Globus pallidus (tissue), 1 donor: ENCODE results near the gene ITPR2.
"Not testable (repeated sequence)": the region's sequence is repeated elsewhere in the genome, so short reads cannot be mapped to it uniquely, and the experiment has no call there.

Experiments
- DNase-seq: peaks from one replicate; pipeline ENCODE4 v3.0.0-alpha.2; 2015; ENCODE audit warnings: low spot score

The ITPR2 gene

DNA sequence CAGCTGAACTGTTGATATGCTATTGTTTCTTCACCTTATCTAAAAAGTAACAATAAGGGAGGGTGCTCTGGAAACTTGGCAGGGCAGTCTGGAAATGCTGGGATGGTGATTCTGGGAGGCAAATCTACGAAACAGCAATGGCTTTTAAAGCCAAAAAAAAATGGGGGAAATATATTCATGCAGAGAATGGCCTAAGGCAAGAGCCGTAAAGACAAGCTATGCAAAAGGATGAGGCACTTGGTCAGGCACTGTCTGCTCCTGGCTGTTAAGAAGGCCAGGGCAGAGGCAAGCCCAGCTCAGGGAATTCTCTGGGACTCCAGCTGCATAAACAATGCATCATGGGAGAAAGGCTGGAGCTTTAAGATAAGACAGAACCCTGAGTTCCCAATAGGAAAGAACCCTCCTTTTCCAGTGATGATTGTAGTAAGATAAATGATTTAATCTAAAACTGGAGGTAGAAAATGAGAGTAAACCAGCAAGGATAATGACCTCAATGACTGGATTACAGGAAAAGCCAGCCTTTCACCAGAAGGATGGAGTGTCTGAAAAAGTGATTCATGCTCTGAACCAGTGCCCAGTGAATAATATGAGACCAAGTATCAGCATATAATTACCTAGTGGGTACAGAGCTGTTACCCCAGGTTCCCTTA lies 46.0 kb downstream of the ITPR2 start:
- DNase-seq, result no peak

- no peak for DNase-seq
These were observed 46.5 kb downstream of the ITPR2 start for GRCh38 chr12:26786491-26786864.

DNA sequence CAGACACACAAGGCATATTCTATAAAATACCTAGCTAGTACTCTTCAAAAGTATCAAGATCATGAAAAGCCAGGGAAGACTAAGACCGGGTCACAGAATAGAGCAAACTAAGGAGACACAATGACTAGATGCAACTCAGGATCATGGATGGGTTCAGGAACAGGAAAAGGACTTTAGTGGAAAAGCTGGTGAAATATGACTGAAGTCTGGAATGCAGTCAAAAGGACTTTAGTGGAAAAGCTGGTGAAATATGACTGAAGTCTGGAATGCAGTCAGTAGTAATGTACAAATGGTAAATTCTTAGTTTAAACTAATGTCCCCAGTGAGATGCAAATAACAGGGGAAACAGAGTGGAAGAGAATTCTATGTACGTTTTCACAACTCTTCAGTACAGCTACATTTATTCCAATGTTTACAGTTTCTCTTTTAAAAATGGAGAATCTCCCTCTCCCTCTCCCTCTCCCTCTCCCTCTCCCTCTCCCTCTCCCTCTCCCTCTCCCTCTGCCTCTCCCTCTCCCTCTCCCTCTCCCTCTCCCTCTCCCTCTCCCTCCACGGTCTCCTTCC lies 49.1 kb downstream of the ITPR2 start:
- DNase-seq, result not testable (repeated sequence)

DNA sequence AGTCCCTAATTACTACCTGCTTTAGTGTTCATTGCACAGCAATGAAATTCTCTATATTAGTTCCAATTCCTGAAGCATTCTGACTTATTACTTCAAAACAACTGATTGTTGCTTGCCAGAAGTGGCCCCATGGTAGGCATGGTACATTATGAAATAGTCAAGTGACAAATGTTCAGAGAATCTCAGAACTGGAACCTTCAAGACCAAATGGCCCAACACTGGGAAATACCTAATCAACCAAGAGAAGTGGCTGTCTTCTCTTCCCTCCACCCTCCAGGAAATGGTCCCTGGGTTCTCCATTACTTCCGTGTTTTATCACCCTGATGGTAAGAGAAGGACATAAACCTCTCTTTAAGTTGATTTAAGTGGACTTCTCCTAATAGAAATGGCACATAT lies 49.9 kb downstream of the ITPR2 start:
- DNase-seq, result no peak

GRCh38 chr12:26782372-26783130 lies 50.4 kb downstream of the ITPR2 start:
- no peak for DNase-seq

- DNase-seq, result not testable (repeated sequence)
These were observed 52.3 kb downstream of the ITPR2 start for GRCh38 chr12:26780656-26781055.

GRCh38 chr12:26778173-26778775 lies 54.7 kb downstream of the ITPR2 start:
- DNase-seq, result not testable (repeated sequence)

DNA sequence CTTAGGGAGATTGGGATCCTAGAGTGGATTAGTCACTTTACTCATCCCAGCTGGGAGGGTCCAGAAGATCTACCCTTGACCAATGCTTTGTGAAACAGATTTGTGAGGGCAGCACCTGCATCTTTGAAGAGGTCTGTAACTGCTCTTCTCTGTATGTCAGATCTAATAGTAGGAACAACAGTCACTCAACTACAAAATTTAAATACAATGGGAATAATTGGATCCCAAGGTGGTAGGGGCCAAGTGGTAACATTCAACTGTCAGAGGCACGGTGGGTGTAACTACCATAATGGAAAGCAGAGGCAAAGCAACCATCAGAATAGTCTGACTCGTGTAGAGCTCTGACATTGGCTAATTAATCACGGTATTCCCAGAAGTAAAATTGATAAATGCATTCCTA lies 55.8 kb downstream of the ITPR2 start:
- no peak for DNase-seq

DNA sequence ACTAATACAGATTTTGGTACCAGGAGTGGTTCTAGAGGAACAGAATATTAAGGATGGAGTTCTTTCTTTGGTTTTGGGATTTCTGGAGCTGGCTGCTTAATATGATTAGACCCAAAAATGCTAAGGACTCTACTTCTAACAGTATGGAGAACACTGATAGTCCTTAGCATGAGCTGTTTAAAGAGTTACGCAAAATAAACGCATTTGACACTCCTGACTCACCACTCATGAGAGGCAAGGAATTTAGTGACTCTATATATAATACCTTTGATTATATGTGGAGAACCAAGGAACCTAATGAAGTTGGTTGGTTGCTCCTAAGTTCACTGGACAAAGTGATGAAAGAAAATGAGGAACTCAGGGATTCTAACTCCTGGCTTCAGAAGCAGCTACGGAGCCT lies 57.0 kb downstream of the ITPR2 start:
- not testable (repeated sequence) for DNase-seq

- DNase-seq, result no peak
These were observed 59.5 kb downstream of the ITPR2 start for GRCh38 chr12:26773313-26774104.

DNA sequence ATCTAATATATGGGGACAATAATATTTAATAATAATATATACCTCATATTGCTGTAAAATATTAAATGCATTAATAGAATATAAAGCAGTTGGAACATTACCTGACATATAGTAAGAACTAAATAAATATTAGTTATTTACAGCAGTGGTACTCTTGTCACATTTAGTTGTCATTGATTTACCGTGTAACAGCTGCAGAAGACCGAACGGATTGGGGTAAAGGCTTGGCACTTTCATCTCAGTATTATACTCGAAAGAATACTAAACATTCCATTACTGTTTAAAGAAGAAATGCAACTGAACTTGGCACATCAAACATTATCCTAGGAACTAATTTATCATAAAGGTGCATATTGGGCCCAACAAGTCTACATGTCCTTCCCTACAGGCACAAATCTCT lies 61.1 kb downstream of the ITPR2 start:
- DNase-seq, result no peak

- DNase-seq, result no peak
These were observed 62.5 kb downstream of the ITPR2 start for GRCh38 chr12:26770239-26771070.

GRCh38 chr12:26769611-26770010 lies 63.4 kb downstream of the ITPR2 start:
- DNase-seq, result no peak

DNA sequence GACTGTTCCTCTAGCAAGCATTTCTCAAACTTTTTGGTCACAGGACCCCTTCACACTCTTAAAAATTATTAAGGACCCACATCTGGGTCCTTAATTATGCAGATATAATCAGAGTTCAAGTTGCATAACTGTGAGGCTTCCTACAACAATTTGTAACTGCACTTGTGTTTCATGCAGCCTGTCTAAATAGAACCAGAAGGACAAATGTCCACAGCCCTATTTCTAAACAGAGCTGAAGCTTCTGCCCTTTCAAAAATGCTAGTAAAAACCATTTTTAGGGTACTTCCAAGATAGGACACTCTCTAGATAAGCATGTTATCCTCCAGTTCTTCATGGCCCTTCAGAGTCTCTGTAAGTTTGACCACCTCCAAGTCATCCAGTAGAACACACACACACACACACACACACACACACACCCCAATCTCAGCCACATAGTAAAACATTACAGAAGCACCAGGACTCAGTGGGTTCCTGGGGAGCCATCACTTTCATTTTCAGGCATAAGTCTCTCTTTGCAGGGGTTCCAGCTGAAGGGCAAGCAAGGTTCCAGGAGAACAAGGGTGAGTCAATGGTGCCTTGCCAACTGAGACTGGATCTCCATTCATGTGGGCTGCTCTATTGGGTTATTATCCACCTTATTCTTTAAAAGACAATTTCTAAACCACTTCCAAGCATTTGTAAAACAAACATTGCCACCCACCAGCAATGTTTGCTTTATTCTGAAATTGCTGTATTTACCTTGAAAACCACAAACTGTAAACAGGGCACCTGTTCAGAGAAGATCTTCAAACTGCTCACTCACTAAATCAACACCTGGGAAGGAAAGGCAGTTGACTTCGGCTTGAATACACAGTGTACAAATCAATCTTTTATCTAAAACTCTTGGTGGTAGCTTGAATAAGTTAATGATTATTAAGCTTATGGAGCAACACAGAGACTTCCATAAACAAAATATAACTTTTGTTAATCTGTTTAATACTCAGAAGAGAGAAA lies 64.1 kb downstream of the ITPR2 start:
- DNase-seq, result no peak

GRCh38 chr12:26767865-26768264 lies 65.1 kb downstream of the ITPR2 start:
- no peak for DNase-seq

DNA sequence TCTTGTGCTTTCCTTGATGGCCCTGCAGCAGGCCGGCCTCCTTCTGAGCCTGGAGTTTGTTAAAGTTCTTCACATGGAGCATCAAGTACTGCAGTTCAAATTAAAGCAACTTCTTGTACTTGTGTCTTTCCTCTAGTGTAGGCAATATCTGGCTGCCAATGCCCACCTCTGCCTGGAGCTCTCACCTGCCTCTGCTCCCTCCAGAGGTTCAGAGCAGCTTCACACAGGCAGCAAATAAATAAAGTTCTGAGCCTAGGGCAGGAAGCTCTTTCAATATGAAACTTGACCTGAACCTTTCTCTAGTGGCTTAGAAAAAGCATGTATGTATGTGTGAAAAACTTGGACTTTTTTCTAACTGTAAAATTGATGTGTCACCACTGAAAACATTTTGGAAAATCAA lies 65.9 kb downstream of the ITPR2 start:
- no peak for DNase-seq

DNA sequence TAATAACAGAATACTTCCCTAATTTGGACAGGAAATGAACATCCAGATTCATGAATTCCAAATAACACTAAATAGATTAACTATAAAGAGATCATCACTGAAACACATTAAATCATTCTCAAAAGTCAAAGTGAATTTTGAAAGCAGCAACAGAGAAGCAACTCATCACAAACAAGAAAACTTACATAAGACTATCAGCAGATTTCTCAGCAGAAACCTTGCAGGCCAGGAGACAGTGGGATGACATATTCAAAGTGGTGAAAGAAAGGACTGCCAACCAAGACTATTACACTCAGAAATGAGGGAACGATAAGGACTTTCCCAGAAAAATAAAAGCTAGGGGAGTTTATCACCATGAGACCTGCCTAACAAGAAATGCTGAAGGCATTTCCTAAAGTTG lies 70.8 kb downstream of the ITPR2 start:
- no peak for DNase-seq

DNA sequence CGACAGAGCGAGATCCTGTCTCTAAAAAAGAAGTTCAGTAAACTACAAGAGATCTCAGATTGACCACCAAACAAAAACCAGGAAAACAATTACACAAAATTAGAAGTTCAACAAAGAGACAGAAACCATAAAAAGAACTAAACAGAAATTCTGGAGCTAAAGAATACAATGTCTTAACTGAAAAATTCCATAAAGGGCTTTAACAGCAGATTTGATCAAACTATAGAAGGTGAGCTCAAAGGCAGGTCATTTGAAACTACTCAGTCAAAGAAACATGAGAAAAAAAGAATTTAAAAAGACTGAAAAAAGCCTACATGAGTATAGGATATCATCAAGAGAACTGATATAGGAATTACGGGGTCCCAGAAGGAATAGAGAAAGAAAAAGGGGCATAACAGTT lies 71.2 kb downstream of the ITPR2 start:
- no peak for DNase-seq

DNA sequence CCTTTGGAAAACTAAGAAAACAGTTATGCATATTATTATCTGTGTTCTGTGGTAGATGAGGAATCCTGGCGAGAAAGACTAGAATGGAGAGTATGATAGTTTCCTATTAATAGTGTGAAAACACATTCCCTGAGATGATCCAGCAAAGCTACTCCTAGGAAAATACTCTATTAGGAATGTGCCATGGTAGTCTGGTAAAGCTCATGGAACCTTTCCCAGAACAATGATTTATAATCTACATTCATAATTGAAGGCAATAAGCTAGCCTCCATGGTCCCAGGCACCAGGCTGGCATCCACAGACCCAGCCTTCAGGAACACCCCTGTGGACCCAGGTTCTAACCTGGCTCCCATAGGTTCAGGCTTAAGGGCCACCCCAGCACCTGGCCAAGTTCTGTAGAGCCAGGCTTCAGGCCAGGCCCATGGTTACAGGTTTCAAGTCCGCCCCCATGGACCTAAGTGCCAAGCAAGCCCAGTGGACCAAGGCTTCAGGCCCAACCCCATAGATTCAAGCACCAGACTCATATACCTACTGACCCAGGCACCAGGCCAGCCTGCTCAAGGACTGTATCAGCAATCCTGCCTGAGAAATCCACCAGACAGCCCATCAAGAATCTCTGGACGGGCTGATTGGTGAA lies 72.2 kb downstream of the ITPR2 start:
- no peak for DNase-seq

GRCh38 chr12:26755362-26755761 lies 77.6 kb downstream of the ITPR2 start:
- not testable (repeated sequence) for DNase-seq
